Measurements from ENCODE around the gene TRIM67. TPM values are rescaled to one million over a fixed set of nuclear protein-coding genes. Genes with fewer than 3 reads are reported as not detected.

The TRIM67 gene
- polyA plus RNA-seq, 1 donor from 2014 or later = 8.0 TPM

- Histone ChIP-seq H3K27me3 (ENCODE audit: insufficient read depth, low read depth, low read length) (no peaks in the 10 kb centered on the region), H3K79me2 (replicated peaks; ENCODE audit: insufficient read depth, low read length) (no peaks in the 10 kb centered on the region), H4K20me1 (ENCODE audit: insufficient read depth) (no peaks in the 10 kb centered on the region), H3K4me2 (ENCODE audit: low read length) (no peak overlapping the region), H3K9ac (ENCODE audit: low read length) (no peak overlapping the region), H2AFZ (ENCODE audit: low read depth, low read length) (no peak overlapping the region), H3K4me3 (ENCODE audit: low read length) (no peak overlapping the region), H3K36me3 (ENCODE audit: insufficient read depth, low read length) (no peaks in the 10 kb centered on the region), H3F3A (ENCODE audit: insufficient read depth, low read length, poor library complexity, severe bottlenecking) (no peaks in the 10 kb centered on the region), H3K27ac (ENCODE audit: low read length) (no peak overlapping the region), H3K9me3 (ENCODE audit: low read length) (no peaks in the 10 kb centered on the region), H3K9me2 (ENCODE audit: insufficient read depth, low read length) (no peaks in the 10 kb centered on the region)
- TF ChIP-seq EP300 (conservative IDR thresholded peaks at IDR 0.05; ENCODE audit: poor library complexity, severe bottlenecking) = no peak
- TF ChIP-seq SMC3 (conservative IDR thresholded peaks at IDR 0.05; ENCODE audit: poor library complexity) = no peak
- TF ChIP-seq MXI1 (conservative IDR thresholded peaks at IDR 0.05; ENCODE audit: poor library complexity, severe bottlenecking) = no peak
- TF ChIP-seq CTCF (IDR thresholded peaks at IDR 0.05; ENCODE audit: poor library complexity, severe bottlenecking) = no peak
- no peak for TF ChIP-seq REST (IDR thresholded peaks at IDR 0.05; ENCODE audit: borderline replicate concordance)
- no peak for TF ChIP-seq RAD21 (conservative IDR thresholded peaks at IDR 0.05)
- no peak for TF ChIP-seq EZH2 (IDR thresholded peaks at IDR 0.05; ENCODE audit: borderline replicate concordance, insufficient read depth, low read length, poor library complexity, severe bottlenecking)
- no peak for TF ChIP-seq POLR2AphosphoS5 (IDR thresholded peaks at IDR 0.05)
- TF ChIP-seq TAF1 (IDR thresholded peaks at IDR 0.05; ENCODE audit: low read depth) = no peak
Observed at GRCh38 chr1:231206856-231207255, 45.0 kb downstream of the TRIM67 start.

- no peak overlapping the region for H3K4me3 ChIP-seq (ENCODE audit: low read length)
- H3K9me3 ChIP-seq (ENCODE audit: low read length) = no peaks in the 10 kb centered on the region
- no peak overlapping the region for H3K4me2 ChIP-seq (ENCODE audit: low read length)
- no peak for TF ChIP-seq MXI1 (conservative IDR thresholded peaks at IDR 0.05; ENCODE audit: poor library complexity, severe bottlenecking)
- TF ChIP-seq POLR2AphosphoS5 (IDR thresholded peaks at IDR 0.05) = no peak
- H4K20me1 ChIP-seq (ENCODE audit: insufficient read depth) = no peaks in the 10 kb centered on the region
- no peaks in the 10 kb centered on the region for H3F3A ChIP-seq (ENCODE audit: insufficient read depth, low read length, poor library complexity, severe bottlenecking)
- H3K9ac ChIP-seq (ENCODE audit: low read length) = no peak overlapping the region
- H3K27ac ChIP-seq (ENCODE audit: low read length) = no peak overlapping the region
- no peaks in the 10 kb centered on the region for H3K79me2 ChIP-seq (replicated peaks; ENCODE audit: insufficient read depth, low read length)
- H3K9me2 ChIP-seq (ENCODE audit: insufficient read depth, low read length) = no peaks in the 10 kb centered on the region
- H3K36me3 ChIP-seq (ENCODE audit: insufficient read depth, low read length) = no peaks in the 10 kb centered on the region
- H2AFZ ChIP-seq (ENCODE audit: low read depth, low read length) = no peak overlapping the region
- no peaks in the 10 kb centered on the region for H3K27me3 ChIP-seq (ENCODE audit: insufficient read depth, low read depth, low read length)
Observed at GRCh38 chr1:231207437-231207836, 45.6 kb downstream of the TRIM67 start.

GRCh38 chr1:231208980-231209379 lies 47.1 kb downstream of the TRIM67 start:
- Histone ChIP-seq H3K4me3 (ENCODE audit: low read length) (no peak overlapping the region), H3F3A (ENCODE audit: insufficient read depth, low read length, poor library complexity, severe bottlenecking) (no peaks in the 10 kb centered on the region), H3K27me3 (ENCODE audit: insufficient read depth, low read depth, low read length) (no peaks in the 10 kb centered on the region), H3K79me2 (replicated peaks; ENCODE audit: insufficient read depth, low read length) (no peaks in the 10 kb centered on the region), H3K4me2 (ENCODE audit: low read length) (no peak overlapping the region), H3K9me2 (ENCODE audit: insufficient read depth, low read length) (no peaks in the 10 kb centered on the region), H3K9ac (ENCODE audit: low read length) (no peak overlapping the region), H2AFZ (ENCODE audit: low read depth, low read length) (no peak overlapping the region), H3K9me3 (ENCODE audit: low read length) (no peaks in the 10 kb centered on the region), H3K36me3 (ENCODE audit: insufficient read depth, low read length) (no peaks in the 10 kb centered on the region), H3K27ac (ENCODE audit: low read length) (no peak overlapping the region), H4K20me1 (ENCODE audit: insufficient read depth) (no peaks in the 10 kb centered on the region)
- TF ChIP-seq SMC3 (conservative IDR thresholded peaks at IDR 0.05; ENCODE audit: poor library complexity) (no peak), REST (IDR thresholded peaks at IDR 0.05; ENCODE audit: borderline replicate concordance) (no peak), RAD21 (conservative IDR thresholded peaks at IDR 0.05) (no peak), EZH2 (IDR thresholded peaks at IDR 0.05; ENCODE audit: borderline replicate concordance, insufficient read depth, low read length, poor library complexity, severe bottlenecking) (no peak), CTCF (IDR thresholded peaks at IDR 0.05; ENCODE audit: poor library complexity, severe bottlenecking) (no peak), TAF1 (IDR thresholded peaks at IDR 0.05; ENCODE audit: low read depth) (no peak), POLR2AphosphoS5 (IDR thresholded peaks at IDR 0.05) (no peak), EP300 (conservative IDR thresholded peaks at IDR 0.05; ENCODE audit: poor library complexity, severe bottlenecking) (no peak), MXI1 (conservative IDR thresholded peaks at IDR 0.05; ENCODE audit: poor library complexity, severe bottlenecking) (no peak)

Measured in neural cell (in vitro differentiated cells).